GM06990 (cell line): ENCODE measurements around the gene LRRC8C.
"Not testable (repeated sequence)": the region's sequence is repeated elsewhere in the genome, so short reads cannot be mapped to it uniquely, and the experiment has no call there.

Source experiments
- DNase-seq: peaks from one replicate; pipeline ENCODE4 v3.0.0-alpha.2; 2011; ENCODE audit not compliant: insufficient read length; ENCODE audit errors: extremely low read depth
- H3K27me3 ChIP-seq: replicated peaks from 2 replicates; pipeline ENCODE4 v1.6.0; 2011; ENCODE audit warnings: low read length; ENCODE audit not compliant: control insufficient read depth, insufficient read depth
- H3K36me3 ChIP-seq: 2 replicates; pipeline ENCODE4 v1.5.1; 2011; ENCODE audit warnings: low read length; ENCODE audit not compliant: control insufficient read depth, insufficient read depth
- H3K4me3 ChIP-seq: replicated peaks from 2 replicates; pipeline ENCODE4 v1.5.1; 2011; ENCODE audit warnings: low read depth, mild to moderate bottlenecking, control low read depth, low read length
- TF ChIP-seq, protein P1 (sequence below): IDR thresholded peaks from 2 replicates; pipeline ENCODE4 v1.5.1; 2011; ENCODE audit warnings: low read length, control low read depth, mild to moderate bottlenecking, inconsistent platforms; ENCODE audit not compliant: insufficient read depth, poor library complexity, severe bottlenecking

Gene LRRC8C

DNA sequence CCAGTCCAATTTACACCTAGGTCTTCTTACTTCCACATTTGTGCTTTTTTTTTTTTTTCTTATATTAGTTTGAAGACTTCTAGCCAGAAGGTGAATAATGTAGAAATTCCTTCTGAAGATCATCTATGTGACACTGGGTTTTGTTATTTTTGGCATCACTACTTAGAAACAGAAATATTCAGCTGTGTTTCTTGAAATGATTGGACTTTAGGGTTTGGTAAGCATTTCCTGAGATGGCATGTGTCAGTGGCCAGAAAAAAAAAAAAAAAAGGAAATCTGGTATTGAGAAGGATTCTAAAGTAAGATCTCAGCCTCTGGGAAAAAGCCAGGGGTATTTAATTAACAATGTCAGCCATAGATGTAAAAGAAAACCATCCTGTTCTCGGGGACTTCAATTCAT lies 43.4 kb upstream of the LRRC8C start:
- no peak overlapping the region for H3K4me3 ChIP-seq
- no peaks in the 10 kb centered on the region for H3K36me3 ChIP-seq
- no peaks in the 10 kb centered on the region for H3K27me3 ChIP-seq
- TF ChIP-seq, protein P1, sequence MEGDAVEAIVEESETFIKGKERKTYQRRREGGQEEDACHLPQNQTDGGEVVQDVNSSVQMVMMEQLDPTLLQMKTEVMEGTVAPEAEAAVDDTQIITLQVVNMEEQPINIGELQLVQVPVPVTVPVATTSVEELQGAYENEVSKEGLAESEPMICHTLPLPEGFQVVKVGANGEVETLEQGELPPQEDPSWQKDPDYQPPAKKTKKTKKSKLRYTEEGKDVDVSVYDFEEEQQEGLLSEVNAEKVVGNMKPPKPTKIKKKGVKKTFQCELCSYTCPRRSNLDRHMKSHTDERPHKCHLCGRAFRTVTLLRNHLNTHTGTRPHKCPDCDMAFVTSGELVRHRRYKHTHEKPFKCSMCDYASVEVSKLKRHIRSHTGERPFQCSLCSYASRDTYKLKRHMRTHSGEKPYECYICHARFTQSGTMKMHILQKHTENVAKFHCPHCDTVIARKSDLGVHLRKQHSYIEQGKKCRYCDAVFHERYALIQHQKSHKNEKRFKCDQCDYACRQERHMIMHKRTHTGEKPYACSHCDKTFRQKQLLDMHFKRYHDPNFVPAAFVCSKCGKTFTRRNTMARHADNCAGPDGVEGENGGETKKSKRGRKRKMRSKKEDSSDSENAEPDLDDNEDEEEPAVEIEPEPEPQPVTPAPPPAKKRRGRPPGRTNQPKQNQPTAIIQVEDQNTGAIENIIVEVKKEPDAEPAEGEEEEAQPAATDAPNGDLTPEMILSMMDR = no peak
- DNase-seq = no peak

DNA sequence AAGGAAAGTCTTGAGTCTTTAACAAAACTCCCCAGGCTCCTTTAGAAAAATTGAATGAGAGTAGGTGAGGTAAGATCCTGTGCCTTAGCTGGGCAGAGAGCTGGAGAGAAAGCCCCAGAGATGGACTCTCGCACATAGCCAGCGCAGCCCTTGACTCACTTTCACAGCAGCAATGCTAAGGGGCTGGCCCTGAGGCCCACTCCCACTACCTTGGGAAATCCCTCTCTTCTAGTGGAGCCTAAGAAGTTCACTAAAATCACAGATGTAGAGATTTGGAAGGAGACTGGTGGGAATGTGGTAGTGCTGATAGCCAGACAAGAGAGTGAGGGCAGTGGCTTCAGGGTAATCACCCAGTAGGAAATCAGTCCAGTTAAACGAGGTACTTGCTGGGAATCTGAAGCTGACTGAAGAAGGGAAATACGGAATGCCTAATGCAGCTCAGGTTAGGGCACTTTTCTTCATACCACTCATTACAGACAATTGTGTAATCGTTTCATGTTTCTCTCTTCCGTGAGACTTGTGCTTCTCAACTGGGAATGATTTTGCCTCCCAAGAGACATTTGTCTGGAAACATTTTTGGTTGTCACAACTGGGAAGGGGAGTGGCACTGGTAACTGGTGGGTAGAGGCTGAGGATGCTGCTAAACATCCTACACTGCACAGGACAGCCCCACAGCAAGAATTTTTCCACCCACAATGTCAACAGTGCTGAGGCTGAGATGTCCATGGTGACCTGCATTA lies 42.4 kb upstream of the LRRC8C start:
- TF ChIP-seq, protein P1 = no peak
- Histone ChIP-seq H3K4me3 (no peak overlapping the region), H3K27me3 (no peaks in the 10 kb centered on the region), H3K36me3 (no peaks in the 10 kb centered on the region)
- no peak for DNase-seq

DNA sequence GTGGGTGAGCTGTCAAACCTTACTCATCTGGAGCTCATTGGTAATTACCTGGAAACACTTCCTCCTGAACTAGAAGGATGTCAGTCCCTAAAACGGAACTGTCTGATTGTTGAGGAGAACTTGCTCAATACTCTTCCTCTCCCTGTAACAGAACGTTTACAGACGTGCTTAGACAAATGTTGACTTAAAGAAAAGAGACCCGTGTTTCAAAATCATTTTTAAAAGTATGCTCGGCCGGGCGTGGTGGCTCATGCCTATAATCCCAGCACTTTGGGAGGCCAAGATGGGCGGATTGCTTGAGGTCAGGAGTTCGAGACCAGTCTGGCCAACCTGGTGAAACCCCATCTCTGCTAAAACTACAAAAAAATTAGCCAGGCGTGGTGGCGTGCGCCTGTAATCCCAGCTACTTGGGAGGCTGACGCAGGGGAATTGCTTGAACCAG lies 40.0 kb upstream of the LRRC8C start:
- DNase-seq, H3K27me3 ChIP-seq, H3K36me3 ChIP-seq, H3K4me3 ChIP-seq: not testable (repeated sequence)

DNA sequence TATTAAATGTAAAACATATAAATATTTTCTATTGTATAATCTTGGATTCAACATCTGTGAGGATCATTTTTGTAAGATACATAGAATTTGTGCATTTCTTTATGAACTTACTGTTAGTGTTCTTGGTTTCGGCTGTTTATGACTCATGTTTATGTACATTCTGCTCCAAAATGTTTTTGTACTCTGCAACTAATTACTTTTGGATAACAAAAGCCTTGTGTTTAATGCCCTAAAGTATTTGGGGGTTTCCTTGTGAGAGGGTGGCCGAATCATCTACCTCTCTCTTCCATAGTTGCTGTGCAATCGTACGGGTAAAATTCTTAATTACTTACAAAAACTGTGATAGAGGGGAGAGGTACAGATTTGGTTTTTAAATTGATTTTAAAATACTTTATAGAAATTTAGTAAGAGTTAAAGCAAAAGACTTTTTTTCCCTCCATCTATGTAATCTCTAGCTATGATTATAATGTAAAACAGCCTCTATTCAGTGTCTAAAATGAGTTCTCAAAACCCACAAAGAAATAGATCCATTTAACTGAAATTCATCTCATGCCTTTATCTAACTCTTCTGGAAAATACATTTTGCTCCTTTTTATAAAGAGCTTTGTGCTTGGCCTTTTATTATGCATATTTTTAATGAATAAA lies 38.7 kb upstream of the LRRC8C start:
- Histone ChIP-seq H3K27me3 (no peaks in the 10 kb centered on the region), H3K4me3 (no peak overlapping the region), H3K36me3 (no peaks in the 10 kb centered on the region)
- DNase-seq = no peak
- TF ChIP-seq, protein P1 = no peak

DNA sequence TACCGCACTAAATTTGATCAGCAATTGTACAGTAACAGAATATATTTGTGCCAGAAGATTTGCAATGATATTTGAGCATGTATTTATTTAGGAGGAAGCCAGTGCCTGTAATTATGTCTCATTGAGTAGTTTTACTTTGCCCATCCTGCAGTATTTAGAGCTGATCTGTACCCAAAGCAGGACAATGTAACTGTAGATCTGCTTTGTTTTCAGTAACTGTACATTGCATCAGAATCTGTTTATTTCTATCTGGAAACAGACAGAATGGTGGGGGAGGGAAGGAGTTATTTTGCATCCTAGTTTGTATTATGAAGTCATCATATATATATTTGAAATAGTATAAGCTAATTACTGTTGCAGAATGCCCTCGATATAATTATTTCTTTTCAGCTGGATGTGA lies 36.2 kb upstream of the LRRC8C start:
- no peaks in the 10 kb centered on the region for H3K36me3 ChIP-seq
- TF ChIP-seq, protein P1 = no peak
- DNase-seq = no peak

DNA sequence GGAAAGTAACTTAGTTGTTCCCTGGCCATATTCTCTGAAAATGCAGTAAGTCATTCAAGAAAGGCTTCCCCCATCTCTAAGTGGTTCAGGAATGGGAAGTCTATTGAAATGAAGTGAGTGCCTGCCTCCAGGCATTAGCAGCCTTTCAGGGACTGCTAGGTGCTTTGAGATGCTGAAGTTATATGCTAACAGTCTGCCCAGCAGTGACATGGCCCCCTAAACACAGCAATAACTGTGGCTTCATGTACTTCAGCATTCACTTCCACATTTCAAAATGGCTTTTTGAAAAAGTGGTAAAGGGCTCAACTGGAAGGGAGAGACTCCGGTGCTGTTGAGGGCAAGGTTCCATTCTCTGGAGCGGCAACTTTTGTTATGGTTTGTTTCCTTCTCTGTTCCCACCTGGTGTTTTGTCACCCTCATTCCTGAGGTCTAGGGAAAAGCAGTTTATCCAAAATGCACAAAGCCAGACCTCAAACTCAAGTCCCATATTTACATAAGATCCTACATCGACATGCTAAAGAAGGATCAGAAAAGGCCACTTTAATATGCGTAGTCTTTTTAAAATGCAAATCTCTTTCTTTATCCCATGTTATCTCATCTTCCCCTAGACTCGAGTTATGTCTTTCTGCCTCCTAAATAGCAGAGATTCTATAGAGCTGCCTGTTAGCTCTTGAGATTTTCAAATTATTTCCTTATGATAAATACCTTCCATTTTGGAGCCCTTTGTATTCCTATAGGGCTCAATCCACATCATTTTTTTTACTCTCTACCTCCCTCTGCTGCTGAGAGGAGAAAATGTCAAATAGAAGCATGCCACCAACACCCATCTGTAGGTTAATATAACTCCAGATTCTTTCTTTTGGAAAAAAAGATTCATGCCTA lies 34.2 kb upstream of the LRRC8C start:
- no peak for DNase-seq
- TF ChIP-seq, protein P1 = peak; percentile 55

More for the DNA sequence above, 36.2 kb upstream of the LRRC8C start:
- H3K27me3 ChIP-seq = no peaks in the 10 kb centered on the region
- no peak overlapping the region for H3K4me3 ChIP-seq

More for the DNA sequence above, 34.2 kb upstream of the LRRC8C start:
- Histone ChIP-seq H3K4me3 (no peak overlapping the region), H3K27me3 (no peaks in the 10 kb centered on the region), H3K36me3 (no peaks in the 10 kb centered on the region)
